HG03139 (cell line): ENCODE results near the gene PDIA6.
"Not testable (repeated sequence)": the region's sequence is repeated elsewhere in the genome, so short reads cannot be mapped to it uniquely, and the experiment has no call there.

Experiments used
- ATAC-seq: cut with Tn5 transposase; IDR thresholded peaks from one replicate; pipeline ENCODE4 v1.9.1; 2021; ENCODE audit not compliant: unreplicated experiment

PDIA6 gene

GRCh38 chr2:10783421-10783820, 29.2 kb downstream of the PDIA6 start:
- no peak for ATAC-seq

- no peak for ATAC-seq
These were observed 30.8 kb downstream of the PDIA6 start for GRCh38 chr2:10781746-10782145.

- not testable (repeated sequence) for ATAC-seq
These were observed 31.8 kb downstream of the PDIA6 start for GRCh38 chr2:10780821-10781220.

GRCh38 chr2:10780491-10780820, 32.1 kb downstream of the PDIA6 start:
- no peak for ATAC-seq

GRCh38 chr2:10779776-10780490, 32.7 kb downstream of the PDIA6 start:
- no peak for ATAC-seq

GRCh38 chr2:10778724-10779115, 33.9 kb downstream of the PDIA6 start:
- ATAC-seq: no peak

GRCh38 chr2:10777842-10778723, 34.5 kb downstream of the PDIA6 start:
- no peak for ATAC-seq

GRCh38 chr2:10777111-10777841, 35.3 kb downstream of the PDIA6 start:
- ATAC-seq: no peak

- no peak for ATAC-seq
These were observed 36.2 kb downstream of the PDIA6 start for GRCh38 chr2:10776231-10776977.

- ATAC-seq: no peak
These were observed 36.8 kb downstream of the PDIA6 start for GRCh38 chr2:10775831-10776230.

- no peak for ATAC-seq
These were observed 37.4 kb downstream of the PDIA6 start for GRCh38 chr2:10775021-10775780.

- no peak for ATAC-seq
These were observed 38.2 kb downstream of the PDIA6 start for GRCh38 chr2:10774394-10774793.

GRCh38 chr2:10773821-10774341, 38.7 kb downstream of the PDIA6 start:
- no peak for ATAC-seq

- ATAC-seq: no peak
These were observed 39.7 kb downstream of the PDIA6 start for GRCh38 chr2:10772868-10773215.

GRCh38 chr2:10772201-10772867, 40.3 kb downstream of the PDIA6 start:
- ATAC-seq: no peak

- no peak for ATAC-seq
These were observed 40.8 kb downstream of the PDIA6 start for GRCh38 chr2:10771786-10772185.

GRCh38 chr2:10770956-10771750, 41.4 kb downstream of the PDIA6 start:
- ATAC-seq: no peak

- ATAC-seq: no peak
These were observed 44.5 kb downstream of the PDIA6 start for GRCh38 chr2:10768063-10768507.

GRCh38 chr2:10765914-10766313, 46.7 kb downstream of the PDIA6 start:
- ATAC-seq: no peak
